ENCODE measurements around the gene B3GNT5.

Gene B3GNT5

DNA sequence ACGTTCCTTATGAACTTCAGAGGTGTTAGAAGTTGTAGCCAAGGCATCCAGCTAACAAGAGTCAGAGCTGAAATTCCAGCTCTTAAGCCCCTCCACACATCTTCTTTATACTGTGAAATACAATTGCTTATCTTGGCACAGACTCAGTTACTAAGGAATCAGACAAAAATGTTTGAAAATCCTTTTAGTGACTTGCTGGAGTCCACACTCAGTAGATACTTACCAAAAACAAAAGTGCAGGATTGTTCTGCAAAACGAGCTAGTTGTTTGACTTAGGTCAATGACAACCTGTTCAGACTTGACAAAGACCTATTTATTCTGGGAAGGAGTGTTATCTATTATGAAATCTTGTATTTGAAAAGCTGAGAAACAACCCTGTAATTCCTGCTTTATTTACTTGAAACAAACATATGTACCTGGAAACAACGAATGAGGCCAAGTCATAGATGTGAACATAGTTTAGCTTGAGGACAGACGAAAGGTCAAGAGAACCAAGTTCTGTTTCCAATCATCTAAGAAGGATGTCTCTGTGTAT, 38.5 kb downstream of the B3GNT5 start:
- peak; percentile 43 for DNase-seq (ENCODE audit: low read depth)

DNA sequence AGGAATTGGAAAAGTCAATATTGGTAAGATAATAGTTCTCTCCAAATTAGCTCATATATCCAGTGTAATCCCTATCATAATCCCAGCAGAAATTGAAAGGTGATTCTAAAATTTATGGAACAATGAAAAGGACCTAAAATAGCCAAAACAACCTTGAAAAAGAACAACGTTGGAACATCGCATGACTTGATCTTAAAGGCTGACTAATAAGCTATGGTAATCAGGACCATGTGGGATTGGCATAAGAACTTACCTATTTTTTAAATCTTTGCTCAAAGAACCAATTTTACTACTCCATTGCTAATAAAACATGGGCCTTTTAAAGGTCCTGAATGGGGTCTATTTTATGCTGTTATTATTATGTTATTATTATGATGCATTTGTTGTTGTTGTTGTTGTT, 40.9 kb downstream of the B3GNT5 start:
- no peak for DNase-seq (ENCODE audit: low read depth)

DNA sequence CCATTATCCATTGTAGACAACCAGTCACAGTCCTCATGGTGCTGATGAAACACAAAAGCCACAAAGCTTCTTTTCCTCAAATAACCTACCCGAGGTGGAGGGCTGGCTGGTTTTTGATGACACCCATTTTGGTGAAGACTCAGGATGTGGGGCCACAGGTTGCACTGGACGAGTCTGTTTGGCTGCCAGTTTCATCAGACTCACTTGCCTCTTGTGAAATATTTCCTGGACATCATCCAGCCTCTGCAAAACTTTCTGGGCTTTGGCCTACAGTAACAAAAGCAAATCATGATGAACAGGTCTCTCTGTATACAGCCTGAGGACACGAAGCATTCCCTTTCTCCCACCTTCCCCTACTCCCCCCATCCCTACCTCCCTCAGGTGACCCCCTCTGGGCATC, 42.2 kb downstream of the B3GNT5 start:
- DNase-seq (ENCODE audit: low read depth) = peak; percentile 67

DNA sequence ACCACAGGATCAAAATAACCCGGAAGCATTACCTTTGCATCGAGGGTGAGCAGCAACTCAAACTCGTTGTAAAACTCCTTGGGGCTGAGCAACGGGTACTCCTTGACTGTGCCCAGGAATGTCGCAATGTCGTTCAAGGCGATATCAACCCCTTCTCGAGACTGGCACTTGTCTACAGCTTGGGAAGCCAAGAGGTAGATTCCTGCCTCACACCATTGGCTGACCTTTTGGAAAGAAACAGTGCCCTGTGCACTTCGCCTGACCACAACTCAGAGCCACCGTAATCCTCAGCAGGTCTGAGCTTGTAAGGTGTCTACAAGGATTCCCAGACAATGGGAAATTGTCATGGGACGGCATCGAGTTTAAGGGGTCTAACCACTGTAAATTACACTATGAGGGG, 43.9 kb downstream of the B3GNT5 start:
- no peak for DNase-seq (ENCODE audit: low read depth)

DNA sequence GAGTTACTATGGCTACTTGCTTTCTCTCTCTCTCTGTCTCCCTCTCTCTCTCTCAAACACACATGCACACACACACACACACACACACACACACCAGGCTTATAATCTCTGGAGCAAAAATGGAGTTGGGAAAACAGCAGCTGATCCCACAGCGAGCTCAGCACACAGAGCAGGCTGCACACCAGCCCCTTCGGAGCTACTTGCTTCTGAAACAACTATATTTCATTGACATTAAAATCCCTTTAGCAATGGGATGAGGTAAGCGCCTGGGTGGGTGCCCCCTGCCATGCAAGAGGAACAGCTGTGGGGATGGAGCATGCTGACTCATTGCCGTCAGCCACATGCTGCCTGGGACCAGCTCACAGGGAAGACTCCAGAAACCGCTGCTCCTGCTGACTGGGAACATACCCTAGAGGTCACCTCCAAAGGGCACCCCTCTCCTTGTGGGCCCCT, 45.7 kb downstream of the B3GNT5 start:
- DNase-seq (ENCODE audit: low read depth) = peak; percentile 71

DNA sequence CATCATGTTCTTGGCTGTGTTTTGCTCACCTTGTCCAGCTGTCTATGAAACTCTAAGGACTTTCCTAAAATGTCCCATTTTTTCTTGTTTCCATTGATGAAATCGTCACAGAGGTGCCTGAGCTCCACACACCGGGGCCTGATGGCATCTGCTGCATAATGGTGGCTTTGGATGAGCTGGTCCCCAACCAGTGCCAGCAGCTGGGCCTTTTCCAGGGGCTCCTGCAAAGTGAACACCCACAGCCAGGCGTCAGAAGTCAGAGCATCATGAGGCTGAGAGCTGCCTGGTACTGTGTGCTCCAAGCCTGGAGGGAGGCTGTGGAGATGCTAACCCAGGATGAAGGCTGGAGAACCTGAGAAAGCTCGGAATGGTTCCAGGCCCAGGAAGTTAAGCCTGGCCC, 46.9 kb downstream of the B3GNT5 start:
- no peak for DNase-seq (ENCODE audit: low read depth)

DNA sequence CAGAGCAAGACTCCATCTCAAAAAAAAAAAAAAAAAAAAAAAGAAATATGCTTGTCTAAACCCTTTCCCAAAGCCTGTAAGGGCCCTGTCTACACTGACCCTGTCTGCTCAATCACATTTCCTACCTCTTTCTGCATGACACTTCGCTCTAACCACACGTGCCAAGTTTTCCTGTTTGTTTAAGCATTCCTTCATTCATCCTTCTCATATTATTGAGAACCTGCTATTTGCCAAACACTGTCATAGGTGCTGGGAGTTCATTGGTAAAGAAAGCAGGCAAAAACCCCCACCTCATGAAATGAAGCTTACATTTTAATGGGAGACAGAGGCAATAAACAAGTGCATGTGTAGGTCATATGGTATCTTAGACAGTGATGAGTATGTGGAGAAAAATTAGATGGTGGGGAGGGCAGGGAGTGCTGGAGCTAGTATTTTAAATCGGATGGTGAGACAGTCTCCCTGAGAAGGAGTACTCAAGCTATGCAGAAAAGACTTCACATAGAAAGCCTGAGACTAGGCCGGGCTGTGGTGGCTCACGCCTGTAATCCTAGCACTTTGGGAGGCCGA, 48.0 kb downstream of the B3GNT5 start:
- DNase-seq (ENCODE audit: low read depth) = peak; percentile 56

DNA sequence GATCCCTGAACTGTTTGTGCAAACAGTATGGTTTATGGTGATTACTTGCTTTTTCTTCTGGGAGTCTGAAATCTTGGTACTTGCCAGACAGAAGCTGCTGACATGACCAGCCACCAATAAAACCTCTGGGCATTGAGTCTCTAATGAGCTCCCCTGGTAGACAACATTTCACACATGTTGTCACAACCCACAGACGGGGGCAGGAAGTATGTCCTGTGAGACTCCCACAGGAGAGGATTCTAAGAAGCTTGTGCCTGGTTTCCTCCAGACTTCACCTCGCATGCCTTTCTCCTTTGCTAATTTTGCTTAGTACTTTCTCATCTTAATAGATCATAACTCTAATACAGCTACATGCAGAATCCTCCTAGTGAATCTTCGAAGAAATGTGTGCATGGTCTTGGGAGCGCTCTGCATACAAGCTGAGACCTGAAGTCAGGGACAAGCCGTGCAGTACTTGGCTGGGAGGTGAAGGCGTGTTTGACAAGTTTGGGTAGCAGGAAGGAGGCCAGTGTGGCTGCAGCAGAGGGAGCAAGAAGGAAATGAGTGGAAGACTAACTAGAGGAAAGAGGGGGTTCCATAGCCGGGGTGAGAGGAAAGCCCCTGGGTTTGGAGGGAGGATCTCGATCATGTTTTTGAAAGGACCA, 49.0 kb downstream of the B3GNT5 start:
- DNase-seq (ENCODE audit: low read depth) = peak; percentile 30

DNA sequence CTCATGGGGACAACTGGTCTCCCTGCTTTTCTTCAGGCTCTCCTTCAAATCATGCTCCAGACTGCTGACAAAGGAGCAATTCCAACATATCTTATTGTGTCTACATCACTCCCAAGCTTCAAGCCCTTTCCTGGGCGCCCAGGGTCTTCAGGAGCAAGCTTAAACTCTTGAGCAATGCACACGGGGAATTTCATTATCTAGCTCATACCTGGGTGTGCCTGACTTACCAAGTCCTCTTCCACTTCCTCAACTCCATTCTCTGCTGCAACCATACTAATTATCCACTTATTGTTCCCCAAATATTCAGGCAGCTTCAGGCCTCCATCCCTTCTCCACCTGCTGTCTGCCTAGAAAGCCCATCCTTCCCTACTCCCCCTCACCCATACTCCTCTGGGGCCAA, 50.6 kb downstream of the B3GNT5 start:
- no peak for DNase-seq (ENCODE audit: low read depth)

DNA sequence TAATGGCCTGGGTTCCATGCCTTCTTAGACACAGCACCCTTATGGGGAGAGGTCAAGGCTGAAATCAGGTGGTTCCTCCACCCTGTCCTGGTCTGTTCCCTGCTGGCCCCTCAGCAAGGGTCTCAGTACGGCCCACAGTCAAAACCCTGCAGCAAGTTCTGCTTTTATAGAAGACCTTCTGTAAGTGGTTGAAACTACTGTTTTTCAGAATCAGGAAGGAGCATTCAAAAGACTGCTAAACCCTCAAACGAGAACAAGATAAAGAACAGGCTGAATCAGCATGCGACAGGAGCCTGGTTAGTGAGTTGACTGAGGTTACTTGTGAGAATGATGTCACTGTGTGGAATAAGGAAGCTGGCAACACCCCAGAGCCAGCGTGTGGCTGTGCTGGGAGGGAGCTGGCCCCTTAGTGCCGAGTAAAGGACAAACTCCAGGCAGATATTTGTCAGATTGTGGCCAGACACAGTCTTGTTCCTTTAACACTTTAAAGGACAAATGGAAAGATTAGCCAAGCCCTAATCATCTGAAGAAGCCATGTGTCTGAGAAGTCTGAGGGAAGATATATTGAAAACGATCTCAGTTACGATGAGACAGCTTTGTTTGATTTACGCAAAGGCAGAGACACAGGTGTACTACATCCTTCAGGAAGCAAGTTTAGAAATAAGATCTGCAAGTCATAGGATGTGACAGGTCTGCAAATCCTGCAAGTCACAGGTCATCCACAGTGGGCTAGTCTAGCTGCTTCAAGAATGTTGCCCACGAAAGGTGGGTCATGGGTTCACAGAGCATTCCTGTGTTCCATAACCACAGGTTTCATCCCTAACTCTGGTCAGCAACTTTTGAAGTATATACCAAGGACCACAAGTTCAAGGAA, 54.0 kb downstream of the B3GNT5 start:
- peak; percentile 32 for DNase-seq (ENCODE audit: low read depth)

DNA sequence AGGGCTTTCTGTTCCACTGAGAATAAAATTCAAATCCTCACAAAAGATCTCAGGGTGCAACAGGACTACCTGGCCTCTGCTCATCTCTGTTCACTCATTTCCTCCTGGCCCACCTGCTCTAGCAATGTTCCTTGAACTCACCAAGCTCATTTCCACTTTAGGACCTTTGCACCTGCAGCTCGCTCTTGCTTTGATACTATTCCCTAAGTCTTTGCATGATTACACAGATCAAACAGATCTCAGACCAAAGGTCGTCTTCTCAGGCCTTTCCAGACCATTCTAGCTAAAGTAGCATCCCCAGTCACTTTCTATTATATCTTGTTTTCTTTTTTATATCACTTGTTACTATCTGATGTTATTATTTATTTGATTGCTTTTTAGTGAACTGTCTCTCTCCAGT, 54.7 kb downstream of the B3GNT5 start:
- DNase-seq (ENCODE audit: low read depth) = no peak

DNA sequence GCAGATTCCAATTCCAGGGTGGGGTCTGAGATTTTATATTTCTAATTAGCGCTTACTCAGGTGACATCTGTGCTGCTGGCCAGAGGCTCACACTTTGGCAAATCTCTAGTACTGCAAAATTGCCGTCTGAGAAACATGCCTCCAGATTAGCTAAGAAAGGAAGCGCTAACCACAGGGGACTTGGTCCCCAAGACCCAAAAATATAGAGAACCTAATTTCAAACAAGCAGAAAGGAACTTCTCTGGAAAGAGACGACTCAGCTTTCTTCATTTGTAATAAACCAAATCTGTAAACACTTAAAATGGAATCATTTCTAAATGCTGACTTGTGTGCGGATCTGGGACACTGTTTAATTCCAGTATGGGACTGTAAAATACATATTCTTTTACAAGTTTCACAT, 55.7 kb downstream of the B3GNT5 start:
- no peak for DNase-seq (ENCODE audit: low read depth)

DNA sequence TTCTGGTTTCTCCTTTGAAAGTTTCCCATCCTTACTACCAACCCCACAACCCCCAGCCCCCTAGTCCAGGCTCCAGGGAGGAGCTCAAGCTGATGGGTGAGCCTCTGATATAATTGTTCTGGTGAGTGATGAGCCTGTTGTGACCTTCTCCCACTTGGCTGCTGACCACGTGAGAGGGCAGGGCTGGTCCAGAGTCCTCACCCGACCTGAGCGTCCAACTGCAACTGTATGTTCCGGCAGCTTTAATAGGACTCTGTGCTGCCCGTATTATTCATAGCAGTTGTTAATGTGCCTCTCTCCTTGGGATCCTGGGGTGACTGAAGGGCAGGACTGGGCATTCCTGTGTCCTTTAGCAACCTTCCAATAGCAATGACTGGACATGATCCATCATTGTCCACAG, 56.2 kb downstream of the B3GNT5 start:
- no peak for DNase-seq (ENCODE audit: low read depth)

DNA sequence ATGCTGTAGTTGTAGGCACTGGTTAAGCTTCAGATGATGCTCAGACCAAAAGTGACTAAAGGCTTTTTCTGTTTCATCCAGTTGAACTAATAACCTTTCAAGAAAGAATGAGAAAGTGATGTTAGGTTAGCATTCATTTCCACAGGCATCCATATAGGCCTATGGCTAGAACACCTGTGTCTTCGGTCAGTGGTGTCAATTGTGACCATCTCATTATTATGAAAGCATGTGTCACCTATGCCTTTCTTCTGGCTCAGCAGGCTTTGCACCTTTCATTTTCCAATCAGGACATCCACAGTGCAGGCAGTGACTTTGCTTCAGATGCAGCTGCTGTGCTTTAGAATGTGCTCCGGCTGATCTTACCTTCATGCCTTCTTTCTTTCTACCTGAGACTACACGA, 57.9 kb downstream of the B3GNT5 start:
- DNase-seq (ENCODE audit: low read depth) = no peak

DNA sequence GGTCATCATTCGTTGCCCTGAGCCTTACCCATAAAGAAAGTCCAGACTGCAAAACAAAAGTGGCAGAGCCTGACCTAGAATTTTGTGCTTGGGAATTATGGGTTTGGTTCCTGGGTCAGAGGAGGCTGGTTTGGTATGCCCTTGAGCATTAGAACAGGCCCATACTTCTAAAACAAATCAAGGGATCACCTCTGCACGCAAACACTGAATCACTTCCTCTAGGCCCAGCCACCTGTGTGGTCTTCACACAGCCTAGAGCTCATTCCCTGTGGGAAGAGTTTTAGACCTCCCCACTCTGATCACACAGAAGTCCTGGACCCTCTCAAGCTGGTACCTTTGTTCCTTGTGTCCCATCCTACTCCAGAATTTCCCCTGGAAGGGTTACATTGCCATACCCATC, 59.4 kb downstream of the B3GNT5 start:
- no peak for DNase-seq (ENCODE audit: low read depth)

DNA sequence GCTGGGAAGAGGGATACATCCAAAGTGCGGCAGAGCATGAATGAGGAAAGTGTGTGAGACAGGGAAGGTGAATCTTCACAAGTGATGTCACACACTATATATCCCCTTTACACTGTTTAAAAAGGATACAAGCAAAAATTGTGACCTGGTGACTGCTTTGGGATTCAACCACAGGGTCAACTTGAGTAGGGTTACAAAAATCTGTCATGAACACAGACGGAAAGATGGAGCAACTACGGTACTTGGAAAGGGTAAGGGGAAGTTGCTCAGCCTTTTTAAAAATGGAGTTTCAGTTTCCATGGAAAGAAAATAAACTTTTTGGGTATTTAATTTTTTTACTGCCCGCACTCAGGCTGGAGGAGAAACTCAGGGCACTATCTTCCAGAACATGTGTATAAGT, 60.3 kb downstream of the B3GNT5 start:
- DNase-seq (ENCODE audit: low read depth) = no peak

DNA sequence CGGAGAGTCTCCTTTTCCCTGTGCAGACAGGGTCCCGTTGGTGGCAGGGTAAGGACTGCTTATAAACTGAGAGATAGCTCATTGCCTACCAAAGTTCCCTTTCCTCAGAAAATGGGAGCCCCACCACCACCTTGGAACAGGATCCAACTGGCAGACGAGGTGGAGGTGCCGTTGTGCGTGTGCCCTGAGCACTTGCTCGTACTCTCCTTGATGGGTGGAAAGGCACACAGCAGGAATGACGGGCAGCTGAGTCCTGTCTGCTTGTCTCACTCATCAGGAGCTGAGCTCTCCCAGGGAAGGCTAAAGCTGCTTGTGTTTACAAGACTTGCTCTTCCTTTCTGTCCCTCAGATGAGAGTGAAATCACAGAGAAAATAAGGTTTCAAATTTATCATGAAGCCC, 60.7 kb downstream of the B3GNT5 start:
- DNase-seq (ENCODE audit: low read depth) = no peak

DNA sequence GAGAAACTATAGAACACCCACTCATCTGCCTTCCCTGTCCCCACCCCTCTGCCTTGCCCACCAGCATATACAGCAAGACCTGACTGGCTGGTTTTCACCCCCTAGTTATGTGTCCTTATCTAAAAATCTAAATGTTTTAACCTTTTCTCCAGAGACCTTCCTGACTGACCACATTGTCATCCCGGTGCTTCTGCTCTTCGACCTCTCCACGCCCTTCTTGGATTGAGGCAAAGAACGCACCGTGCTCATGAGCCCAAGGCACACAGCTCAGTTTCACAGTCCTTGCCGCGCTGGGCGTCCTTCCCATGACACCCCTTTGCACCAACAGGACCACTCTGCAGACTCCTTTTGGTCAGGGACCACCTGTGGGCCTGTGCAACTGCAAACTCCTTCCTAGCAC, 62.7 kb downstream of the B3GNT5 start:
- DNase-seq (ENCODE audit: low read depth) = no peak

DNA sequence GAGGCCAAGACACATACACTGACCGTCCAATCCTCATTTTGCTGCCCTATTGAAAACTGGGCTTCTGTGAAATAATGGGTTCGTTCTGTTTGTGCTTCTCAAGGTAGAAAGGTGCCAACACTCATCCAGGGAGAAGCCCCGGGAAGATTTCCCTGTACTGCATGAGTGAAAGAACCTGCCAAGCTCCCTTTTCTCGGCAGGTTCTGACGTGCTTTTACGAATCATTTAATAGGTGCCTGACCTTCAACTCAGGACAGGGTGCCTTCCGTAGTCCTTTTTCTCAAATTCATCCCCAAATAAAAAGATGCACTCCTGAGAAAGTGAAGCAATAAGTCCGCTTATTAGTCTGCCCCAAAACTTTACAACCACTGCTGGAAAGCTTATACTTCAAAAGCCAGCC, 64.2 kb downstream of the B3GNT5 start:
- DNase-seq (ENCODE audit: low read depth) = no peak

DNA sequence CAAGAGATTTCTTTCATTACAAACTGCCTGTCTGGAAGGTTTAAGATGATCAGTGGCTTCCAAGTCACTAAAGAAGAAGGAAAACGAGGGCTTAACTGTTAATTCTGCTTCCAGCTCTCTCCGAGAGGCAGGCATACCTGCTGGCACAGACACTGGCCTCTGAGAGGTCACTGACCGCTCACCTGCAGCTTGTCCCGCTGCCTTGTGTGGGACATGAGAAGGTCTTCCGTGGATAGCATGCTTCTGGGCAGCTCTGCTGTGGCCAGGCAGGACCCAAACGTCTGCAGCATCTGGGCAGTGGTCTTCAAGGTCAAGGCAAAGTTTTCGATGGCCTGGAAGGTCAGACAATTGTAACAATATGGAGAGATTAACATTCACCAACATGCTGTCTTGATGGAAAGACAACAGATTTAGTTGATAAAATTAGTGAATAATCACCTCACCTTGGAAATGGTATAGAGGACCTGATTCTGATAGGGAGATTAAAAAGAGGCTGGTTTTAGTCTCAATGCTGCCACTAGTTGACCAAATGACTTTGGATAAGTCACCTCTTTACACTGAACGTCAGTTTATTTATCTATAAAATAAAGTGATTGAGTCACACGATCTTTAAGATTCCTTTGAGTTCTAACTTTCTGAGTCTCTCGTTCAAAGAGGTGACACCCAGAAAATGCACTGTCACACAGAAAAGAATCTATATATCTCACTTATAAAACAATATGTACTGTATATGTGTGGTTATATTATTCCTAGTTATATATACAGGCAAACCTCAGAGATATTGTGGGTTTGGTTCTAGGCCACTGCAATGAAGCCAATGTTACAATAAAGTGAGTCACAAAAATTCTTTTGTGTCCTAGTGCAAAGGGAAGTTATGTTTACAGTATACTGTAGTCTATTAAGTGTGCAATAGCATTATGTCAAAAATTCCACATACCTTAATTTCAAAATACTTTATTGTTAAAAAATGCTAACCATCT, 65.1 kb downstream of the B3GNT5 start:
- DNase-seq (ENCODE audit: low read depth) = peak; percentile 36

DNA sequence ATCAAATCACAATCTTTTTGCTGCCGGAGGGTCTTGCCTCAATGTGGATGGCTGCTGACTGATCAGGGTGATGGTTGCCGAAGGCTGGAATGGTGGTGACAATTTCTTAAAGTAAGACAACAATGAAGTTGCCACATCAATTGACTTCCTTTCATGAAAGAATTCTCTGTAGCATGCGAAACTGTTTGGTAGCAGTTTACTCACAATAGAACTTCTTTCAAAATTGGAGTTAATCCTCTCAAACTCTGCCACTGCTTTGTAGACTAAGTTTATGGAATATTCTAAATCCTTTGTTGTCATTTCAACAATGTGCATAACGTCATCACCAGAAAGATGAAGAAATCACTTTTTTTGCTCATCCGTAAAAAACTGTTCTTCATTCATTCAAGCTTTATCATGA, 65.8 kb downstream of the B3GNT5 start:
- no peak for DNase-seq (ENCODE audit: low read depth)

DNA sequence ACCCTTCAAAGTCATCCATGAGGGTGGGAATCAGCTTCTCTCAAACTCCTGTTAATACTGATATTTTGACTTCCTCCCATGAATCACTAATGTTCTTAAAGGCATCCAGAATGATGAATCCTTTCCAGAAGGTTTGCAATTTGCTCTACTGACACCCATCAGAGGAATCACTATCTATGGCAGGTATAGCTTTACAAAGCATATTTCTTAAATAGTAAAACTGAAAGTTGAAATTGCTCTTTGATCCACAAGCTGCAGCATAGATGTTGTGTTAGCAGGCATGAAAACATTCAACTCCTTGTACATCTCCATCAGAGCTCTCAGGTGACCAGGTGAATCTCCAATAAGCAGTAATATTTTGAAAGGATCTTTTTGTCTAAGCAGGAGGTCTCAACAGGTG, 66.3 kb downstream of the B3GNT5 start:
- no peak for DNase-seq (ENCODE audit: low read depth)
